ENCODE data around the gene VENTX. TPM values are rescaled to one million over a fixed set of nuclear protein-coding genes. Genes with fewer than 3 reads are reported as not detected.

The VENTX gene
- polyA plus RNA-seq, 1 donor (not counting 4 experiments of a cell fraction or from before 2014, with no cell fraction given), result not detected

GRCh38 chr10:133246236-133246626 is 8.6 kb downstream of the VENTX start:
- Histone ChIP-seq H3K79me2 (ENCODE audit: control insufficient read depth, insufficient read depth, low read length) (no peaks in the 10 kb centered on the region), H3K27ac (ENCODE audit: control insufficient read depth, insufficient read depth, low read length) (no peak overlapping the region), H2AFZ (ENCODE audit: control insufficient read depth, low read length) (no peak overlapping the region), H3K4me2 (ENCODE audit: control insufficient read depth, extremely low read depth, insufficient read depth, low read depth, low read length) (no peak overlapping the region), H3K9me3 (ENCODE audit: control insufficient read depth, low read depth, low read length) (no peaks in the 10 kb centered on the region), H3K27me3 (ENCODE audit: control insufficient read depth, extremely low read depth, insufficient read depth, low read length) (peaks cover 55% of the 10 kb centered on the region), H3K9ac (ENCODE audit: control insufficient read depth, extremely low read depth, insufficient read depth, low read length) (no peak overlapping the region), H3K9me1 (ENCODE audit: control insufficient read depth, extremely low read depth, insufficient read depth, low read length) (no peaks in the 10 kb centered on the region), H3K36me3 (ENCODE audit: control insufficient read depth in 2 of 2, extremely low read depth in 1 of 2, insufficient read depth in 2 of 2, low read length in 2 of 2) (no peaks in the 10 kb centered on the region), H3K4me3 (ENCODE audit: control insufficient read depth in 2 of 3, extremely low read depth in 1 of 3, insufficient read depth in 2 of 3, low read depth in 1 of 3, low read length in 3 of 3) (no peak overlapping the region), H4K20me1 (ENCODE audit: control insufficient read depth, extremely low read depth, insufficient read depth, low read length) (no peaks in the 10 kb centered on the region), H3K4me1 (ENCODE audit: control insufficient read depth, extremely low read depth, insufficient read depth, low read length) (peaks cover 11% of the 10 kb centered on the region)
- no peak for FAIRE-seq
- no peak for TF ChIP-seq EZH2 (IDR thresholded peaks at IDR 0.05; ENCODE audit: low read length)
- TF ChIP-seq CTCF (optimal IDR thresholded peaks at IDR 0.05 in 1 of 3, IDR thresholded peaks at IDR 0.05 in 1 of 3, conservative IDR thresholded peaks at IDR 0.05 in 1 of 3; ENCODE audit: extremely low read depth in 1 of 3, insufficient read depth in 2 of 3, low read length in 3 of 3), result no peak
- dilution Hi-C loops (cut with MboI; ENCODE audit: extremely low pct_ligation_motif_present, low sequenced_read_pairs), result no loop called here
- no peak for DNase-seq (ENCODE audit: low read depth, low spot score)

GRCh38 chr10:133247681-133248333 is 10.2 kb downstream of the VENTX start:
- H3K27me3 ChIP-seq (ENCODE audit: control insufficient read depth, extremely low read depth, insufficient read depth, low read length), result peaks cover 46% of the 10 kb centered on the region
- no peak overlapping the region for H2AFZ ChIP-seq (ENCODE audit: control insufficient read depth, low read length)
- no peak for DNase-seq (ENCODE audit: low read depth, low spot score)
- no peak for TF ChIP-seq CTCF (optimal IDR thresholded peaks at IDR 0.05 in 1 of 3, IDR thresholded peaks at IDR 0.05 in 1 of 3, conservative IDR thresholded peaks at IDR 0.05 in 1 of 3; ENCODE audit: extremely low read depth in 1 of 3, insufficient read depth in 2 of 3, low read length in 3 of 3)
- TF ChIP-seq EZH2 (IDR thresholded peaks at IDR 0.05; ENCODE audit: low read length), result no peak
- H3K36me3 ChIP-seq (ENCODE audit: control insufficient read depth in 2 of 2, extremely low read depth in 1 of 2, insufficient read depth in 2 of 2, low read length in 2 of 2), result no peaks in the 10 kb centered on the region
- H3K27ac ChIP-seq (ENCODE audit: control insufficient read depth, insufficient read depth, low read length), result no peak overlapping the region
- peaks cover 4% of the 10 kb centered on the region for H3K4me1 ChIP-seq (ENCODE audit: control insufficient read depth, extremely low read depth, insufficient read depth, low read length)
- no peaks in the 10 kb centered on the region for H3K9me1 ChIP-seq (ENCODE audit: control insufficient read depth, extremely low read depth, insufficient read depth, low read length)
- no peak overlapping the region for H3K4me3 ChIP-seq (ENCODE audit: control insufficient read depth in 2 of 3, extremely low read depth in 1 of 3, insufficient read depth in 2 of 3, low read depth in 1 of 3, low read length in 3 of 3)
- H3K9me3 ChIP-seq (ENCODE audit: control insufficient read depth, low read depth, low read length), result no peaks in the 10 kb centered on the region
- no peaks in the 10 kb centered on the region for H3K79me2 ChIP-seq (ENCODE audit: control insufficient read depth, insufficient read depth, low read length)
- FAIRE-seq, result no peak
- no peaks in the 10 kb centered on the region for H4K20me1 ChIP-seq (ENCODE audit: control insufficient read depth, extremely low read depth, insufficient read depth, low read length)
- dilution Hi-C loops (cut with MboI; ENCODE audit: extremely low pct_ligation_motif_present, low sequenced_read_pairs), result no loop called here
- H3K9ac ChIP-seq (ENCODE audit: control insufficient read depth, extremely low read depth, insufficient read depth, low read length), result no peak overlapping the region
- H3K4me2 ChIP-seq (ENCODE audit: control insufficient read depth, extremely low read depth, insufficient read depth, low read depth, low read length), result no peak overlapping the region
